T-helper 2 cell treated with Interferon-gamma antibody and Interleukin-4, amounts not matched to agents 100 ng/mL and 5 ng/mL, for 36 hours (primary cell): ENCODE results near the gene CNTD1. TPM values are rescaled to one million over a fixed set of nuclear protein-coding genes. Genes with fewer than 3 reads are reported as not detected.

ENCODE experiments used
- intact Hi-C: fragments of 100-400 bp; cut with micrococcal nuclease; formaldehyde crosslinking; loops from one replicate; pipeline ENCODE4 v1.15.1; 2023
- total RNA-seq: library from RNA; stranded (reverse); gene quantifications from 2 replicates; pipeline ENCODE4 v1.2.3, GENCODE V29; 2022

CNTD1 gene
- total RNA-seq, 1 donor from 2014 or later, result not detected

- intact Hi-C loops, result no loop called here
These were observed 4.6 kb downstream of the CNTD1 start for GRCh38 chr17:42803074-42803883.

DNA sequence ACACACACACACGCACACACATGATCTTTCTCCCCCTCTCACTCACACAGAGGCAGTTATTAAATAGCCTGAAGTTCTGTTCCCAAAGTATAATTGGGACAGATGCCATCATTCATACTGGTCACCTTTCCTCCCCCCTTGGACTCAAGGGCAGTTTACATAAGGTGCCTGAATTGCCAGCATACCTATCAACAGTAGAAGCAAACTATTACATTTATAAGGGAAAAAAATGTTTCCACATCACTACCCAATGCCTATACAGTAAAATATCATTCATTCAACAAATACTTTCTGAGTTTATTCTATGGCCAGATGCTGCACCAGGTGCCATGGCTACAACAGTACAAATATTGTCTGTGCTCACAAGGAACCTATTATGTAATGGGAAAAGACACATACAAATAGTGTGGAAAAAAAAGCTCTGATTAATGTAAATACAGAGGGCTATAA, 6.3 kb downstream of the CNTD1 start:
- intact Hi-C loops, result no loop called here

DNA sequence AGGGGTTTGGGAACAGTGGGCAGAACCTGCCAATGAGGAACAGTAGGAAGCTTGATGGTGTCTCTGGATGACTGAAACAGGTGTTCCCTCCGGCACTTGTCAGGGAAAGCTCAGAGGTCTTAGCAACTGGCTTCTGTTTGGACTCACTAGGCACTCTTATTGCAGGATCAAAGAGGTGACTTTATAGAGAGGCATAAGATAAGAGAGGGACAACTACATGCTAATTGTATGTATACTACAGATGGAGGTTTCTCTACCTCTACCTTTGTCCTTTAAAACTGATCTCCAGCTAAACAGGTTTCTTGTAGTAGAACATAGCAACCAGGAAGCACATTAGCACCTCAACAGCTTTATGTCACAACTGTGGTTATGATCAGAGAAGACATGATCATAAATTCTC, 7.6 kb downstream of the CNTD1 start:
- intact Hi-C loops, result no loop called here

DNA sequence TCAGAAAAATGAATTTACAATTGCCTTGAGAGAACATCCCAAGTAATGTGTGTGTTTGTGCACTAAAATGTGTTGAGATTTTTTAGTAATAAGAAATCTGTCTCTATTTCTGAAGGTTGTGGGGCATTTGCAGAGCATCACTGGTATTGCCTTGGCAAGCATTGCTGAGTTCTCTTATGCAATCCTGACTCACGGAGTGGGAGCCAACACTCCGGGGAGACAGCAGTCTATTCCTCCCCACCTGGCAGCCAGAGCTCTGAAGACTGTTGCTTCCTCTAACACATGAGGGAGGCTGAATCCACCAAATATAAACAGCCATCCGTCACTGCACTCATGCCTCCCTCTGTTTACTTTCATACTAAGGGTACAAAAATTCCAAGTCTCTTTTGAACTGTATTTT, 10.6 kb downstream of the CNTD1 start:
- intact Hi-C loops, result no loop called here

DNA sequence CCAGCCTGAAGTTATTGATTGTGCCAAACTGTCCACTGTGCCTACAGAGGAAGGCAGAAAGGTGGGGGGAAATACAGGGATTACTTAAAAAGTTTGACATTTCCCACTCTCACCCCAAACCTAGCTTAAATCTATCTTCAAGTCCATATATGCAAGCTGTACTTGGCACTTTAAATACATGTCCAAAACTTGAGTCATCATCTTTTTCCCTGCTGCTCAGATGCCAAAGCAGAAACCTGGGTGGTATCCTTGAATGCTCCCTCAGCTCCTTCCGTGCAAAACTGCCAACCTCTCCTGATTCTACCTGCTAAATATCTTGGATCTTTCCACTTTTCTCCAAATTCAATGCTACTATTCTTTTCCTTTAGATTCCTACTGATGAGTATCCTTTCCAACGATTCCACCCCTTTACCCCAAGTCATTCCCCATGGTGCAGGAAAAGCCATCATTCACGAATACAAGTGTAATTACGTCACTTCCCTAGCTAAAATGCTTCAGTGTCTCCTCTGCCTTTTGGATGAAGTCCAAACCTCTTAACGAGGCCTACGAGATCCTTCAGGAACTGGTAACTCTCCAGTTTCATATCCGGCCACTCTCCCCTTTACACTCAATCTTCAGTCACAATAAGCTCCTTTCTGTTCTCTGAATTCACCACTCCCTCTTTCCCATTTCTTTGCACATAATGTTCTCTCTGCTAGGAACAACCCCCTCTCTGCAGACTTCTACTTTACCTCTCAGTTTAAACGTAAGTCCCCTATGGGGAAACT, 16.2 kb downstream of the CNTD1 start:
- intact Hi-C loops, result no loop called here

DNA sequence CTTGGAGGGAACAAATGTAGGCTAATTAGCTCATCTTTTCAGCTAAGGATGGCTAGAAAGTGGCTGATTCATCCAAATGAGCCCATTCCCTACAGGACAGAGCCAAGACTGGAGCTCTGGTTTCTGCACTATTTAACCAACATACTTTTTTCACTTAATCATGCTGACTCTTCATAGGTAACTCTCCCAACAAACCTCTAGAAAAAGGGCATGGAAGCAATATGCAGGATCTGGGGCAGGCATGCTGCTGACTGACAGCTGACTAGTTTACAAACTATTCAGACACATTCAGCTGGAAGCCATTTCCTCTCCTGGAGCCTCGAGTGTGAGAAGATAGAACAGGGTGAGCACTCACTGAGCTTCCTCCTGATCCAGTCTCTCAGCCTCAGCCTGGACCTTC, 19.2 kb downstream of the CNTD1 start:
- intact Hi-C loops, result no loop called here

DNA sequence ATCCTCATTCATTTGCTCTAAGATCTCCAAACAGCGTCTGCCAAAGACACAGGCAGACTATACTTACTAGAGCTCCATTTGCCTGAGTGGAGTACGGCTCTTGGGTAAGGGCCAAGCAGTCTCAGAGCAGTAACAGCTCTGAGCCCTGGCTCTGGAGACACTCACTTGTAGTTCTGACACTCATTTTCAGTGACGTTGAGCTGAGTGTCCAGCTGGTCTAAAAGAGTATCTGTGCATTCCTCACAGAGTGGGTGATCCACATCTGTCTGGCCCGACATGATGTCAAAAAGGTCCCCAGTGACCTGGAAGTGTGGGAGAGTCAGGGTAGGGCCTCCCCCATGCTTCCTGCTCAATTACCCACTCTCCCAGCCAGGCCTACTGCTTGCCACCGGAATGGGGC, 19.7 kb downstream of the CNTD1 start:
- intact Hi-C loops, result no loop called here

GRCh38 chr17:42819939-42820535, 21.4 kb downstream of the CNTD1 start:
- intact Hi-C loops, result loop anchor here (5.0 kb wide), 1 partner anchor 98 kb away; no protein-coding TSS in a partner anchor

DNA sequence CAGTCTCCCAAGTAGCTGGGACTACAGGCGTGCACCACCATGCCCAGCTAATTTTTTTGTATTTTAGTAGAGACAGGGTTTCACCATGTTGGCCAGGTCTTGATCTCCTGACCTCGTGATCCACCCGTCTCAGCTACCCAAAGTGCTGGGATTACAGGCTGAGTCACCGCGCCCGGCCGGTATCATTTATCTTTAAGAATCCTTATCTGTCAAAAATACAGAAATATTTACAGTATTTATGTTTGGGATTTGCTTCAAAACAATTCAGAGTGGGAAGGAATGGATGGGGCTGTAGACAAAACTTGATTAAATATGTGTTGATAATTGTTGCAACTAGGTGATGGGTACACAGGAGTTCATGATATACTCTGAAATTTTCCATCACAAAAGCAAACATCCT, 22.5 kb downstream of the CNTD1 start:
- intact Hi-C loops, result loop anchor here (5.0 kb wide), 1 partner anchor 99 kb away; no protein-coding TSS in a partner anchor

DNA sequence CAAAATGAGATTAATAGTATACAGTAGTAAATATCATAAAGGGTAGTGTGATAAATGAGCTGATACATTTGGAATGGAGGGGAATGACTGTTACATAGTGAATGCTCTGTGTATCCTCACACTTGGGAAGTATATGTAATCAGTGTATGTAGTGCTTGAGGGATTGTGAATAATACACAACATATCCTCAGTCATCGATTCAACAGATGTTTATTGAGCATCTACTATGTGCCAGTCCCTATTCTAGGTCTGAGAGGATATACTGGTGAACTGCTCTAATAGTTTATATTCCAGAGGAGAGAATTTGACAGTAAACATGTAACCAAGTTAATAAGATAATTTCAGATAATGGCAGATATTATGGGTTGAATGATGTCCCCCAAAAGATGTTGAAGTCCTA, 28.8 kb downstream of the CNTD1 start:
- intact Hi-C loops, result no loop called here

DNA sequence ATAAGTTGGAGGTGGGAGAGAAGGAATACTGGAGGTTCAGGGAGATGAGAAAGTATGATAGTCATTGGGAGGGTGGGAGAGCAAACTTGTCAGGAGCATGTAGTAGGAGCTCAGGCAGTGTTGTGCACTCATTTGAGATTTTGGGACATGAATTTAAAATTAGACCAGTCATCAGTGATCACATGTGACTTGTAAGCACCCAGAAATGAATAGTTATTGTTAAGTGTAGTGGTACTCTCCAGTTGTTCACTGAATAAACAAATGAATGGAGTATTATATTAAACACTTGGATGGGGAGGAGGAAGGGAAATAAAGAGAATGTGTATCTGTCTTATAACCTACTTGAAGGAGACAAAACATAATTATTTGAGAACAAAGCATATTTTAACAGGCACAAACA, 32.3 kb downstream of the CNTD1 start:
- intact Hi-C loops, result no loop called here

DNA sequence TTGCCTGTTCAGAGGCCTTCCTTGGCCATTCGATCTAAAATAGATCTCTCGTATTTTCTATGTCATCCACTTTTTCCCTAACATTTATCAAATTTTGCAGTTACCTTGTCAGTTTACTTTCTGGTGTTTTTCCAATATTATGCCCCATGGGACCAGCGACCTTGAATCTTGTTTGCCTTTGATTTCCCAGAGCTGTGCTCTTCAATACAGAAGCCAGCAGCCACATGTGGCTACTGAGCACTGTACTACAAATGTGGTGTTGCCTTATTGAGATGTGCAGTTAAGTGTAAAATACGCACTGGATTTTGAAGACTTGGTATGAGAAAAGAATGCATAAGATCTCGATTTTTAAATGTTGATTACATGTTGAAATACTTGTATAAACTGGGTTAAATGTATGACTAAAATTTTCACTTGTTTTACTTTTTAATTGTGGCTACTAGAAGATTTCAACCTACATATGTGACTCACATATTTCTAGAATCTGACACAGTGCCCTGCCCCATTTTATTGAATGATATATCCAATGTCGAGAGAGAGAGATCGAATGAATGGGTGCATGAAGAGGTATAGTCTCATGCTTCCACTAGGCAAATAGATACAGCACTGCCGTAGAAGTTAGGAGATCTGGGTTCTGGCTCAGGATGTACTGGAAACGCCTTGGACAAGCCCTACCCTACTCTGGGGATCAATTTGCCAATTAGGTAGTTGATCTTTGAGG, 33.7 kb downstream of the CNTD1 start:
- intact Hi-C loops, result no loop called here

DNA sequence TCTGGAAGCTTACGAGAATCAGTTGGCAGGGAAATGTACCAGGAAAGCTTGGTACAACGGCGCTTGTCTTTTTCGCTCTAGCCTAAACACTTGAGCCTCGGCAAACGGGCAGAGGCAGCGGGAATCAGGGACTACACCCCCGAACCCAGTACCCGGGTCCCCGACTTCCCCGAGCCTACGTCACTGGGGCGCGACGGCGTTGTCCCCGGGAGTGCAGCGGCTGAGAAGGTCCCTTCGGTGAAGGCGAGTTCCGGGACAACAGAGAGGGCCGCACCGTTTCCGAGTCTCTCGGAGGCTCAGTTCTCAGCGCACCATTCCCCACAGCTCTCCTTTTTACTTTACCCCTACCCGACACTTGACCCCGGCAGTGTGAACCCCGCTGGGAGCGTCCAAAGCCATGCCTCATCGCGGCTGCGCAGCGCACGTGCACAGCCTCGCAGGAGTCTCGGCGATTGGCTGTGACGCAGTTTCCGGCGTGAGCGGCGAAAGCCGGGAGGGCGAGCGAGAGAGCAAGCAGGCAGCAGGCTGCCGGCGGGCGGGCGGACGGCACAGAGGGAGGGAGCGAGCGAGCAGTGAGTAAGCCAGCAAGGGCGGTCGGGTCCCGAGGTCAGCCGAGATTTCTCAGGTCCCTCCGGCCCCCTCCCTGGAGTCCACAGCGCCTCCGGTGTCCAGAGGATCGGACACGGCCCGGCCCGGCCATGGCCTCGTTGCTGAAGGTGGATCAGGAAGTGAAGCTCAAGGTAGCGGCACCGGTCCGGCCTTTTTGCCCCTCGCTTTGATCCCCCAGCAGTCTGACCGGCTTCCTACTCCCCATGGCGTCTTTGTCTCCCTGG, 34.5 kb downstream of the CNTD1 start, which contains the start of gene PSME3:
Gene PSME3 (plus strand): TSS at position 464 of the 833 bp plus-strand sequence. CDS start 235 bp downstream, at position 699.
- intact Hi-C loops, result loop anchor here (1.0 kb wide), 2 partner anchors 9 to 165 kb away; partner anchors contain the start of genes BECN1 and RPL27

DNA sequence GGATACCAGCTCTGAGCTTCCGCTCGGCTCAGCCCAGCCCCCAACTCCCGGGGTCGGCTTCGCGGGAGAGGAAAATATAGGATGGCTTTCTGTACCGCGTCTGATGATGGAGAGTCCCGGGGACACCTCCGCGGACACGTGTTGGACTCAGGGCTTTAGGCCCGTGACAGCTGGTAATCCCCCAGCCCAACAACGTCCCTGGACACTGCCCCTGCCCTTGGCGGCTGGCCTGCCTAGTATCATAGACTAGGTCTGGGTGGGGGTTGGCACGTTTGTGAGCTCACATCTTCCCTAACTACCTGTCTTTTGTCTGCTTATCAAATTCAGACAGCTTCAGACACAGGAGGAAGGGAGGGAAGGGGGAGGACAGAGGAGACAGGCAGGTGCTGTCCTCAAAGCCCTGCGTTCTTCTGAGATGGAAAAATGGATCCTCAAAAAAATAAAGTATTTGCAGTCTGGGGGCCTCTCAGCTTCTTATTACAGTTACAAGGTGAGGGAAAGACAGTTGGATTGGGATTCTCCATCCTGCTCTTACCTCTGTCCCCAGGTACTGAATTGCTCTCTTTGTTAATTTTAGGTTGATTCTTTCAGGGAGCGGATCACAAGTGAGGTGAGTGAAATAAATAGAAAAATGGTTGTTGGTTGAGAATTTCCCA, 35.2 kb downstream of the CNTD1 start:
- intact Hi-C loops, result loop anchor here (1.0 kb wide), 2 partner anchors 10 to 164 kb away; partner anchors contain the start of genes BECN1 and RPL27

DNA sequence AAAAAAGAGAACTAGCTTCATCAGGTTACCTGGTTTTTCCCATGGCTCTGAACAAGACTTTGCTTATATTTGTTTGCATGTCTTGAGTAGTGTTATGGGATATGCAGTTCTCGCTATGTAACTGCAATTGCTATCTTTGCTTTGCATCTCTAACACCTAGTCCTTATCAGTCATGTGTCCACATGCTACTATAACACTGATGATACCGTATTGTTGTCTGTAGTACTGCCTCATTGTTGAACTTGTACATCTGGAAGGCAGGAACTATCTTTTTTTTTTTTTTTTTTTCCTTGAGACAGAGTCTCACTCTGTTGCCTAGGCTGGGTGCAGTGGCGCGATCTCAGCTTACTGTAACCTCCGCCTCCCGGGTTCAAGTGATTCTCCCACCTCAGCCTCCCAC, 37.1 kb downstream of the CNTD1 start:
- intact Hi-C loops, result no loop called here

- intact Hi-C loops, result no loop called here
These were observed 43.5 kb downstream of the CNTD1 start for GRCh38 chr17:42841975-42842685.

- intact Hi-C loops, result no loop called here
These were observed 44.8 kb downstream of the CNTD1 start for GRCh38 chr17:42843358-42843934.

DNA sequence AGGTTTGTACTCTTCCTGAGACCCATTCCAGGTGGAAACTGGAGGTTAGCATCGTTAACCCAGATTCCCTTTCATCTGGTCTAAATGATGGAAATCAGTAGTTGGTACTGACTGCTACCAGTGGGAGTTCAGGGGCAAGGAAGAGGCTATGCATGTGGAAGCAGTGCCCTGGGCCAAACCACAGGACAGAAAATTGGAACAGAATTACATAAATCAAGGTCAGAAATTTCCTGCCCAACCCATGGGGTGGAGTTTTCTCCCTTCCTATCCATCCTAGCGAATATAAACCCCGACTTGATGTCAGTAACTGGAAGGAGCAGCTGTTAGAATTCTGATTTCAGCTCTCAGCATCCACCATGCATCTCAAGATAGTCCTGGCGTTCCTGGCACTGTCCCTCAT, 45.6 kb downstream of the CNTD1 start, which contains the start of gene AOC2:
Gene AOC2 (plus strand): TSS at position 310 of the 400 bp plus-strand sequence. CDS start 47 bp downstream, at position 357.
- intact Hi-C loops, result no loop called here
